ENCODE data around the gene GPR183. TPM values are rescaled to one million over a fixed set of nuclear protein-coding genes. Genes with fewer than 3 reads are reported as not detected.

The GPR183 gene
- total RNA-seq, 1 experiment from 2014 or later = 0.30 TPM

DNA sequence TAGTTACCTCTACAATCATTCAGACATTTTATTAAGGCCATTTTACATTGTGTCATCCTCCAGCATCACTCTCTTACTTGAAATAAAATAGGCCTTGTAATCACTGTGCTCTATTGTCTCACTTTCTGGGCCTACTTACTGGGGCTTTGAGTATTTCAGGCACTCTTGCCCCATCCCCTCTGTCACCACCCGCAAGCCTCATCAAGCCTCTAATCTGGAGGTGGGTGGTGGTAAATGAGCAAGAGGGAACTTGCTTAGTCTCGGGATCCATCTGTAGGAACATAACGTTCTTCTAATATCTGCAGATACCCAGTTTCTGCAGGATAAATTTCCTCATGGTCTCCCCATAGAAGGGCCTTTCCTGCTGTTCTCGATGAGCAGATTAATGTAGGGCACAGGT, 29.6 kb downstream of the GPR183 start:
- H3K9me3 ChIP-seq (ENCODE audit: control insufficient read depth in 1 of 2, insufficient read depth in 1 of 2, low read depth in 1 of 2, low read length in 2 of 2) = no peaks in the 10 kb centered on the region
- H3K36me3 ChIP-seq (ENCODE audit: control insufficient read depth in 1 of 2, insufficient read depth in 2 of 2, low read length in 2 of 2) = no peaks in the 10 kb centered on the region
- intact Hi-C loops (cut with micrococcal nuclease) = no loop called here
- CTCF ChIA-PET = no interaction called here
- DNase-seq (ENCODE audit: low read depth, low spot score) = no peak
- no peak overlapping the region for H3K9ac ChIP-seq (ENCODE audit: low read length)
- H3K4me3 ChIP-seq (replicated peaks in 1 of 2; ENCODE audit: low read depth in 1 of 2, low read length in 2 of 2) = no peak overlapping the region
- RAD21 ChIA-PET (ENCODE audit: low non-redundant PET in 1 of 2, low total read pairs in 2 of 2, uncharacterized antibody in 2 of 2, unreplicated experiment in 2 of 2) = no interaction called here
- ATAC-seq = no peak
- peaks cover 0 to 4% of the 10 kb centered on the region in 2 experiments; a peak in 1 of 4 replicates for H3K4me1 ChIP-seq (ENCODE audit: control insufficient read depth in 1 of 2, insufficient read depth in 2 of 2, low read length in 2 of 2)
- peaks cover 23% of the 10 kb centered on the region; the same call in 1 of the 2 replicates for H3K79me2 ChIP-seq (ENCODE audit: insufficient read depth, low read length)
- H4K20me1 ChIP-seq (ENCODE audit: insufficient read depth) = no peaks in the 10 kb centered on the region
- no peaks in the 10 kb centered on the region for H3K27me3 ChIP-seq (ENCODE audit: insufficient read depth, low read length)
- H3K4me2 ChIP-seq (ENCODE audit: low read length) = no peak overlapping the region
- no peaks in the 10 kb centered on the region for H3K9me2 ChIP-seq (ENCODE audit: insufficient read depth)
- BruUV-seq (replicated peaks) = no TSS peak
- no peak overlapping the region for H2AFZ ChIP-seq (ENCODE audit: low read depth, low read length, poor library complexity, severe bottlenecking)
- no peak overlapping the region for H3K27ac ChIP-seq (ENCODE audit: low read depth, low read length)
- POLR2A ChIA-PET = no interaction called here
- TF ChIP-seq SRF (IDR thresholded peaks at IDR 0.05; ENCODE audit: low read depth) (no peak), FOSL1 (IDR thresholded peaks at IDR 0.05; ENCODE audit: low read depth) (no peak), EGR1 (IDR thresholded peaks at IDR 0.05; ENCODE audit: low read depth) (no peak)

DNA sequence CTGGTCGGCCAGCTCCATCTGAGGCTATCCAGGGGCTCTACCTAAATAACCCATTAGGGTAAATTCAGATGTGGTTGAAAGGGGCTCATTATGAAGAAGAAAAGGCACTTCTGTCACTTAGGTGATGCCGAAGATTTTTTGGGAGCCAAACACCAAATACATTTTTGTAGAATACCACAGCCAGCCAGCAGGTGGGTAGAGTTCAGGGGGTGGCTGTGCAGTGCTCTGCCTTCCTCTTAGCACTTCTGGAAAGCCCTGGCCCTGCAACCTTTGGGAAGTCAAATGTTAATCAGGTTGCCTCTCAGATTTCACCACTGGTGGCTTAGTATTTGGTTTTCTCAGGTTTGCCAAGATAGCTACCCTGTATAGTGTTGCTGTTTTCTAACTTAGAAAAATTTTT, 30.5 kb downstream of the GPR183 start:
- POLR2A ChIA-PET = no interaction called here
- H3K27ac ChIP-seq (ENCODE audit: low read depth, low read length) = no peak overlapping the region
- no peaks in the 10 kb centered on the region for H4K20me1 ChIP-seq (ENCODE audit: insufficient read depth)
- H3K4me3 ChIP-seq (replicated peaks in 1 of 2; ENCODE audit: low read depth in 1 of 2, low read length in 2 of 2) = no peak overlapping the region
- no peak overlapping the region for H3K4me2 ChIP-seq (ENCODE audit: low read length)
- intact Hi-C loops (cut with micrococcal nuclease) = no loop called here
- ATAC-seq = no peak; the same call in 1 of the 2 replicates
- CTCF ChIA-PET = no interaction called here
- TF ChIP-seq, protein P1, sequence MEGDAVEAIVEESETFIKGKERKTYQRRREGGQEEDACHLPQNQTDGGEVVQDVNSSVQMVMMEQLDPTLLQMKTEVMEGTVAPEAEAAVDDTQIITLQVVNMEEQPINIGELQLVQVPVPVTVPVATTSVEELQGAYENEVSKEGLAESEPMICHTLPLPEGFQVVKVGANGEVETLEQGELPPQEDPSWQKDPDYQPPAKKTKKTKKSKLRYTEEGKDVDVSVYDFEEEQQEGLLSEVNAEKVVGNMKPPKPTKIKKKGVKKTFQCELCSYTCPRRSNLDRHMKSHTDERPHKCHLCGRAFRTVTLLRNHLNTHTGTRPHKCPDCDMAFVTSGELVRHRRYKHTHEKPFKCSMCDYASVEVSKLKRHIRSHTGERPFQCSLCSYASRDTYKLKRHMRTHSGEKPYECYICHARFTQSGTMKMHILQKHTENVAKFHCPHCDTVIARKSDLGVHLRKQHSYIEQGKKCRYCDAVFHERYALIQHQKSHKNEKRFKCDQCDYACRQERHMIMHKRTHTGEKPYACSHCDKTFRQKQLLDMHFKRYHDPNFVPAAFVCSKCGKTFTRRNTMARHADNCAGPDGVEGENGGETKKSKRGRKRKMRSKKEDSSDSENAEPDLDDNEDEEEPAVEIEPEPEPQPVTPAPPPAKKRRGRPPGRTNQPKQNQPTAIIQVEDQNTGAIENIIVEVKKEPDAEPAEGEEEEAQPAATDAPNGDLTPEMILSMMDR (IDR thresholded peaks at IDR 0.05 in 2 of 3, conservative IDR thresholded peaks at IDR 0.05 in 1 of 3; ENCODE audit: borderline replicate concordance in 1 of 3, insufficient read depth in 1 of 3, low read depth in 2 of 3, low read length in 2 of 3) = 0 out of 6 replicates have a peak, but pooled peaks of 1 of the 3 experiments have one; percentile 12
- TF ChIP-seq TCF7L2 (IDR thresholded peaks at IDR 0.05; ENCODE audit: borderline replicate concordance, extremely low read depth, insufficient read depth, insufficient read length) = no peak
- H3K9me3 ChIP-seq (ENCODE audit: control insufficient read depth in 1 of 2, insufficient read depth in 1 of 2, low read depth in 1 of 2, low read length in 2 of 2) = no peaks in the 10 kb centered on the region
- no peak overlapping the region for H2AFZ ChIP-seq (ENCODE audit: low read depth, low read length, poor library complexity, severe bottlenecking)
- no peaks in the 10 kb centered on the region for H3K27me3 ChIP-seq (ENCODE audit: insufficient read depth, low read length)
- no peaks in the 10 kb centered on the region for H3K9me2 ChIP-seq (ENCODE audit: insufficient read depth)
- no peak for DNase-seq (ENCODE audit: low read depth, low spot score)
- BruUV-seq (replicated peaks) = no TSS peak
- RAD21 ChIA-PET (ENCODE audit: low non-redundant PET in 1 of 2, low total read pairs in 2 of 2, uncharacterized antibody in 2 of 2, unreplicated experiment in 2 of 2) = no interaction called here
- H3K4me1 ChIP-seq (ENCODE audit: control insufficient read depth in 1 of 2, insufficient read depth in 2 of 2, low read length in 2 of 2) = peaks cover 0 to 4% of the 10 kb centered on the region in 2 experiments; a peak in 1 of 4 replicates
- no peak overlapping the region for H3K9ac ChIP-seq (ENCODE audit: low read length)
- peaks cover 26% of the 10 kb centered on the region; the same call in 1 of the 2 replicates for H3K79me2 ChIP-seq (ENCODE audit: insufficient read depth, low read length)
- 0 out of 4 replicates have a peak, but pooled peaks cover 0 to 4% of the 10 kb centered on the region in 2 experiments for H3K36me3 ChIP-seq (ENCODE audit: control insufficient read depth in 1 of 2, insufficient read depth in 2 of 2, low read length in 2 of 2)

All from HCT116 (cell line).